Measurements from ENCODE around the gene SUPT6H.
"Not testable (repeated sequence)": the region's sequence is repeated elsewhere in the genome, so short reads cannot be mapped to it uniquely, and the experiment has no call there.

SUPT6H gene

DNA sequence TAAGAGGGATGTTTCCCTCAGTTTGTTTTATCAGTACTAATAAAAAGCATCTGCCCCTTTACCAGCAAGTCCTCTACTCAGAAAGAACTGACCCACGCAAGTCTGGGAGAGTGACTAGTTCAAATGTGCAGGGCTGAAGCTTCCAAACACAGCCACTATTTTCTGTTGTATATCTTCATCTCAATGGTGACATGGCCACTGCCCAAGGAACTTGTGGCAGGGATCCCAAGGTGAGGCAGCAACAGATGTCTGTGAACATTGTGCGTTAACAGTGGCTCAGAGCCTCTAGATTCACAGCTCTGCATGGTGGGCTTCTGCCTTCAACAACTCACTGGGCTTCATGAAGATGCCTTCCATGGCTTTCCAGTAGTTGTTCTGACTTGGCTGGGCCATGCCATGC, 13.3 kb upstream of the SUPT6H start:
- DNase-seq: no peak

- no peak for DNase-seq
Observed at GRCh38 chr17:28655160-28655559, 6.8 kb upstream of the SUPT6H start.

DNA sequence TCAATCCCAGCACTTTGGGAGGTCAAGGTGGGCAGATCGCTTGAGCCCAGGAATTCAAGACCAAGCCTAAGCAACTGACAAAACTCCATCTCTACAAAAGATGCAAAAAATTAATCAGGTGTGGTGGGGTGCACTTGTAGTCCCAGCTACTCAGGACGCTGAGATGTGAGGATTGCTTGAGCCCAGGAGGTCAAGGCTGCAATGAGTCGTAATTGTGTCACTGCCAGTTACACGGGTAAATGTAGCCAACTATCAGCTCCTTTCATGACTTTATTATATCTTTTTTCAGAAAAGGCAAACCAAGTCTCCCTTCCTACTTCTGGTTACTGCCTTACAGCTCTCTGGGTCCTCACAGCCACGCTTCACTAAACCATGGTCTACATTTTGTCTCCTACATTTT, 4.2 kb upstream of the SUPT6H start:
- DNase-seq: no peak

DNA sequence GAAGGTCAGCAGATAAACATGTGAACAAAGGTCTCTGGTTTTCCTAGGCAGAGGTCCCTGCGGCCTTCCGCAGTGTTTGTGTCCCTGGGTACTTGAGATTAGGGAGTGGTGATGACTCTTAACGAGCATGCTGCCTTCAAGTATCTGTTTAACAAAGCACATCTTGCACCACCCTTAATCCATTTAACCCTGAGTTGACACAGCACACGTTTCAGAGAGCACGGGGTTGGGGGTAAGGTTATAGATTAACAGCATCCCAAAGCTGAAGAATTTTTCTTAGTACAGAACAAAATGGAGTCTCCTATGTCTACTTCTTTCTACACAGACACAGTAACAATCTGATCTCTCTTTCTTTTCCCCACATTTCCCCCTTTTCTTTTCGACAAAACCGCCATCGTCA, 3.7 kb upstream of the SUPT6H start:
- not testable (repeated sequence) for DNase-seq

DNA sequence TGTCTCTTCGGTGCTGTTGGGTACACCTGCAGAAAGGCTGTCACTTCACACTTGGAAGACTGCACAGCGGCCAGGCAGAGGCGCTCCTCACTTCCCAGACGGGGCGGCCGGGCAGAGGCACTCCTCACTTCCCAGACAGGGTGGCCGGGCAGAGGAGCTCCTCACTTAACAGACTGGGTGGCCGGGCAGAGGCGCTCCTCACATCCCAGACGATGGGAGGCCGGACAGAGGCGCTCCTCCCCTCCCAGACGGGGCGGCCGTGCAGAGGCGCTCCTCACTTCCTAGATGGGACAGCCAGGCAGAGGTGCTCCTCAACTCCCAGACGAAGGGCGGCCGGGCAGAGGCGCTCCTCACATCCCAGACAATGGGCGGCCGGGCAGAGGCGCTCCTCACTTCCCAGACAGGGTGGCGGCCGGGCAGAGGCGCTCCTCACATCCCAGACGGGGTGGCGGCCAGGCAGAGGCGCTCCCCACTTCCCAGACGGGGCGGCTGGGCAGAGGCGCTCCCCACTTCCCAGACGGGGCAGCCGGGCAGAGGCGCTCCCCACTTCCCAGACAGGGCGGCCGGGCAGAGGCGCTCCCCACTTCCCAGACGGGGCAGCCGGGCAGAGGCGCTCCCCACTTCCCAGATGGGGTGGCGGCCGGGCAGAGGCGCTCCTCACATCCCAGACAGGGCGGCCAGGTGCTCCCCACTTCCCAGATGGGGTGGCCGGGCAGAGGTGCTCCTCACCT, 3.1 kb upstream of the SUPT6H start:
- DNase-seq: not testable (repeated sequence)

DNA sequence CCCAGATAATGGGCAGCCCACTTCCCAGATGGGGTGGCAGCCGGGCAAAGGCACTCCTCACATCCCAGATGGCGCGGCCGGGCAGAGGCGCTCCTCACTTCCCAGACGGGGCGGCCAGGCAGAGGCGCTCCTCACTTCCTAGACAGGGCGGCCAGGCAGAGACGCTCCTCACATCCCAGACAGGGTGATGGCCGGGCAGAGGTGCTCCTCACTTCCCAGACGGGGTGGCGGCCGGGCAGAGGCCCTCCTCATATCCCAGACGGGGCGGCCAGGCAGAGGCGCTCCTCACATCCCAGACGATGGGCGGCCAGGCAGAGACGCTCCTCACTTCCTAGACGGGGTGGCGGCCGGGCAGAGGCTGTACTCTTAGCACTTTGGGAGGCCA, 2.5 kb upstream of the SUPT6H start:
- DNase-seq: not testable (repeated sequence)

- no peak for DNase-seq
Observed at GRCh38 chr17:28662527-28662829, 473 bp downstream of the SUPT6H start.

DNA sequence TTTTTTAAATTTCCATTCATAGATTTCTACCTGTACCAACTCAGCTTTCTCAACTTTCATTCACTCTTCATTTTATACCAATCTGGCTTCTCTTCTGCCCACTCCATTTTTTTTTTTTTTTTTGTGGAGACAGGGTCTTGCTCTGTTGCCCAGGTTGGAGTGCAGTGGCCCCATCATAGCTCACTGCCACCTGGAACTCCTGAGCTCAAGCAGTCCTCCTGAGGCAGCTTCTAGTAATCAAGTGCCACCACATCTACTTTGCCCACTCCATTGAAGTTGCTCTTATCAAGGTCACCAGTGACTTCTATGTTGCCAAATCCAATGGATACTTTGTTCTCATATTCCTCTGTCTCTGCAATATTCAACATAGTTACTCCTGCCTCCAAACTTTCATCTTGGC, 1.7 kb downstream of the SUPT6H start:
- DNase-seq: no peak

- no peak for DNase-seq
Observed at GRCh38 chr17:28665994-28666393, 4.0 kb downstream of the SUPT6H start.

- no peak for DNase-seq
Observed at GRCh38 chr17:28667870-28668269, 5.9 kb downstream of the SUPT6H start.

GRCh38 chr17:28669918-28670317, 7.9 kb downstream of the SUPT6H start:
- DNase-seq: no peak

GRCh38 chr17:28675490-28675889, 13.5 kb downstream of the SUPT6H start:
- no peak for DNase-seq

GRCh38 chr17:28675980-28676379, 14.0 kb downstream of the SUPT6H start:
- DNase-seq: no peak

DNA sequence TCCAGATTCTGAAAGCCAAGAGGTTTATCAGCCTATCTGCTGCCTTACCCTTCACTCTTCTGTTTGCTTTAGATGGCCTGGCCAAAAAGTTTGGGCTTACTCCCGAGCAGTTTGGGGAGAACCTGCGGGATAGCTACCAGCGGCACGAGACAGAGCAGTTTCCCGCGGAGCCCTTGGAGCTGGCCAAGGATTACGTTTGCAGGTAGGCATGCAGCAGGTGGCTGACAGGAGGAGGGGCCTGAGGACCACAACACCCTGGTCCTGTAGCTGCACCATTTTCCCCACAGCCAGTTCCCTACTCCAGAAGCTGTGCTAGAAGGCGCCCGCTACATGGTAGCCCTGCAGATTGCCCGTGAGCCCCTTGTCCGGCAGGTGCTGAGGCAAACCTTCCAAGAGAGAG, 20.6 kb downstream of the SUPT6H start:
- DNase-seq: no peak

DNA sequence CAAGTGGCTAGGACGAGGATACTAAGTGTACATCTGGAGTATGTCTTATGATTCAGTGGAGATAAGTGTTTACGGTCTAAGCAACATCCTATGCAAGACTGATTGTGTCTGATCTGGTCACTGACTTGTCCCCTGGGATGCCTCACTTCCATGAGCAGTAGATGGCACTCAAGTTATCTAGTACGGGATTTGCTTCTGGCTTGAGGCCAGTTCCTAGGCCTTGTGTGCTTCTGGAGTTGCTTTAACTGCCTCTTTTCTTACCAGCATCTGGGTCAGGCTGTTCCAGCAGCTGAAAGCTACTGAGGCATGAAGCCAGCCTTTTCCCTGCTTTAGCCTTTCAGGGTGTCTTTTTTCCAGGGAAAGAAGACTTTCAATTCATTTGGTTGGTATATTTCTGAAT, 23.0 kb downstream of the SUPT6H start:
- no peak for DNase-seq

DNA sequence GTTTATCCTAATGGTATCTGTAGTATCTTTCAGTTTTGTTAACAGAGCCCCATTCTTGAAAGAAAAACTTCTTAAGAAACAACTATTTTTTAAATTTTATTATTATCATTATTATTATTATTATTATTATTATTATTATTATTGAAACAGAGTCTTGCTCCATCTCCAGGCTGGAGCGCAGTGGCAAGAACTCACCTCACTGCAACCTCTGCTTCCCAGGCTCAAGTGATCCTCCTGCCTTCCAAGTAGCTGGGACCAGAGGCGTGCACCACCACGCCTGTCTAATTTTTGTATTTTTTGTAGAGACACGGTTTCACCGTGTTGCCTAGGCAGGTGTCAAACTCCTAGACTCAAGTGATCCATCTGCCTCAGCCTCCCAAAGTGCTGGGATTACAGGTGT, 23.4 kb downstream of the SUPT6H start:
- no peak for DNase-seq

DNA sequence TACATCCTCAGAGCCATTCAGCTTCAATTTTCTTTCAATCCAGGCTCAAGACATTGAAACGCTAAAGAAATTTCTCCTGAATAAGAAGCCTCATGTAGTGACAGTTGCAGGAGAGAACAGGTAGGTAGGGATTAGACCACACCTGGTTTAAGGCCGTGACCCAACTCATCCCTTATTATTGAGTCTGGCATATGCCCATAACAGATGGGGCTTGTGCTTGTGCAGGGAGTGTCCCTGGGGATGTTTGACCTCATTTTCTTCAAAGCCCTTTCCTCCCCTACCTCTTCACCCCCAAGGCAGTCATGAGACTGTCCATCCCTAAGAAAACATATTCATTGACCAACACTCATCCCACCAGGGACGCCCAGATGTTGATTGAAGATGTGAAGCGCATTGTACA, 24.3 kb downstream of the SUPT6H start:
- DNase-seq: no peak

DNA sequence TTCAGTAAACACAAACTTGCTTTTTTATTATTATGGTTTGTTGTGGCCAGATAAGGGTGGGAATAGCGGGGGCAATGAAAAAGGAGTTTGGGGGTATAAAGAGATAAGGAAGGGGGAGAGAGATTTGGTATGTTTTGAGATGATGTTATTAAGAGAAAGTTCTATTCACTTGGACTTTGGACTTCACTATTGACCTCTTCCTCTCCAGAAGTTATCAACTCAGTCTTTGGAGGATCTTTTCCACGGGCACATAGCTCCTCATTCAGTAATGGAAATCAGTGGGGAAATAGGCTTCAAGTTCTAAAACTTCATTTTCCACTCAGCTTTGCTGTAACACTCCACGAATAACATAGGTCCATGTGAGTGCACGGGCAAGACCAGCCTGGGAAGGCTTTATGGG, 26.5 kb downstream of the SUPT6H start:
- DNase-seq: no peak

- no peak for DNase-seq
Observed at GRCh38 chr17:28689011-28689410, 27.0 kb downstream of the SUPT6H start.

- no peak for DNase-seq
Observed at GRCh38 chr17:28693869-28694268, 31.9 kb downstream of the SUPT6H start.

DNA sequence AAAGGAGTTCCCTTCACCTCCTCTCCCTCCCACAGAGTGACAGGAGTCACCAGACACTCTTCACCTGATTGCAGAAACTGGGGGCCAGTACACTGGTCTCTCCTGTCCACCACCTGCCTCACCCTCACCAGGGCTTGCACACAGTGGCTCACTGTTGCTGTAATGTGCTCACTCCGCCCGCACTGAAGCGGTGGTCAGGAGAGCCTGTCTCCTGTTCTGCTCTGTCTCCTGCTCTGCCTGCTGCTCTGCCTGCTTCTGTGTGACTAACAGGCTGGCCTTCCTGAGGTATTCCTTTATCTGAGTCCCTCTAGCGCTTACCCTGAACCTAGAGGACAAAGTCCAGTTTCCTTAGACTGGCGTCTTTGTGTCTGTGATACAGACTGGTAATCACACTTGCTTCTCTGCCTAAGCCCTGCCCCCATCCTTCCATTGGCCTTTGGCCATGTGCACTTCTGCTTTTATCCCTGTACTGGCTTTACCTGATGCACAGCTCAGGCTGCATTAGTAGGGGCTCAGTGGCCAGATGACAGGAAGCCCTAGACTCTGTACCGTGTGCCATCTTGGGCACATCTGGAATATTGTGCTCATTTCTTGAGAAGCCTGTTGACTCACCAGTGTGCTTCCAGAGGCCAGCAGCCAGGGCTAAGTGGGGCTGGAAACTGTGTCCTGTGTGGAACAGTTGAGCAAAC, 36.4 kb downstream of the SUPT6H start:
- peak in 1 of 2 experiments; percentile 20 for DNase-seq

GRCh38 chr17:28700278-28700677, 38.3 kb downstream of the SUPT6H start:
- no peak for DNase-seq

- DNase-seq: no peak
Observed at GRCh38 chr17:28700830-28701492, 39.0 kb downstream of the SUPT6H start.

- DNase-seq: no peak
Observed at GRCh38 chr17:28702026-28702751, 40.2 kb downstream of the SUPT6H start.
